Neural progenitor cell (in vitro differentiated cells): ENCODE results near the gene PRKAG2.

ENCODE experiments used
- CTCF ChIP-seq: fragments of 200-600 bp; sonication (generic); IDR thresholded peaks from 2 replicates; pipeline ENCODE4 v1.5.1; 2017; ENCODE audit warnings: antibody characterized with exemption, mild to moderate bottlenecking
- EZH2 ChIP-seq: fragments of 200-600 bp; sonication (generic); IDR thresholded peaks from 2 replicates; pipeline ENCODE4 v1.6.1; 2017; ENCODE audit warnings: antibody characterized with exemption, mild to moderate bottlenecking, moderate library complexity
- EZH2phosphoT487 ChIP-seq: fragments of 200-600 bp; sonication (generic); IDR thresholded peaks from 2 replicates; pipeline ENCODE4 v1.6.1; 2017; ENCODE audit warnings: antibody characterized with exemption

DNA sequence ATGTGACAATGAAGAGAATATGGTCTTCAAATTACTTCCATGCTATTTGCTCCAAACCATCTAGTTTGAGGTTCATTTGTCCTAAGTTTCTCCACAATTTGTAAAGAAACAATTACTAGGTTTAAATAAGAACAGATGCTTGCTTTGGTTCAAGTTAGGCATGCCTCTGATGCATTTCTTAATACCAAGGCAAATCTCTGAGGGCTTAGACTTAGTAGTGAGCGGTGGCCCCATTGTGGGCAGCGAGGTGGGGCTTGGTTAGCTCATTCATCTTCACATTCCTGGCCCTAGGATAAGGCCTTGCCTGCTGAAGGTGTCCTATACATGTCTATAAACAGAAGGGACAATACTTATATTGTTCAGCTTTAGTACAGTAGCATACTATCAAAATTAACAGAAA is 304.8 kb downstream of the PRKAG2 start:
- TF ChIP-seq CTCF (no peak), EZH2 (no peak), EZH2phosphoT487 (no peak)
